22Rv1 (cell line): Measurements from ENCODE around the gene LRRC25.
A peak's percentile ranks its signal among the peaks of the same experiment; 100 is the strongest.

ENCODE experiments used
- H3K27ac ChIP-seq: fragments of 450-650 bp; 2 replicates; pipeline ENCODE4 v1.5.1; 2017
- ZFX ChIP-seq: fragments of 450-650 bp; IDR thresholded peaks from 2 replicates; pipeline ENCODE4 v1.6.1; 2017; ENCODE audit warnings: antibody characterized with exemption, borderline replicate concordance
- TF ChIP-seq, protein P1 (sequence below): fragments of 450-650 bp; IDR thresholded peaks from 2 replicates; pipeline ENCODE4 v1.5.1; 2017; ENCODE audit warnings: mild to moderate bottlenecking

The LRRC25 gene

DNA sequence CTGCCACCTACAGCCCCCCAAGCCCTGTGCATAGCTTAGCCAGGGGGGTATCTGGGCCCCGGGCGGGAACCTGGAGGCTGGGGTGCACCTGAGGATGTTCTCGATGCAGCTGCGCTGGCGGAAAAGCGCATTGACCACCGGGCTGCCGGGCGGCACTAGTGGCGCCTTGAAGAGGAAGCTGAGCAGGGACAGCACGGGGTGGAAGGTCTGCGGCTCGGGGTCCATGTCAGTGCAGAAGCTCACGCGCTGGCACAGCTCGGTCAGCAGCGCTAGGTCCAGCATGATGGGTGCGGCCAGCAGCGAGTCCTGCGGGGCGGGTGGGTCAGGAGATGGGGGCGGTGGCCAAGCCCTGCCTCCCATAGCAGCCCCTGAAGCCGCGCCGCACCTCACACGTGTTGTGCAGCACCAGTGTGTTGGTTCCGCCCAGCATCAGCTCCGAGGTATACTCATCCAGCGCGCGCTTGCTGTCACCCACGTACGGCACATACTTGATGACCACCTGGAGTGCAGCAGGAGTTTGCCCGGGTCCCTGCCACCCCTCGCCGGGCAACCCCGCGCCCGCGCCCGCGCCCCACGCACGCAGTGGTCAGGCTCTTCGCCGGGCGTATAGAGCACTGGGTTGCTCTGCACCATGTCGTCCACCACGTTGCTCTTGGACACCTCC, 37.9 kb upstream of the LRRC25 start:
- peak overlapping the region; percentile 93 for H3K27ac ChIP-seq
- TF ChIP-seq ZFX: no peak
- TF ChIP-seq, protein P1, sequence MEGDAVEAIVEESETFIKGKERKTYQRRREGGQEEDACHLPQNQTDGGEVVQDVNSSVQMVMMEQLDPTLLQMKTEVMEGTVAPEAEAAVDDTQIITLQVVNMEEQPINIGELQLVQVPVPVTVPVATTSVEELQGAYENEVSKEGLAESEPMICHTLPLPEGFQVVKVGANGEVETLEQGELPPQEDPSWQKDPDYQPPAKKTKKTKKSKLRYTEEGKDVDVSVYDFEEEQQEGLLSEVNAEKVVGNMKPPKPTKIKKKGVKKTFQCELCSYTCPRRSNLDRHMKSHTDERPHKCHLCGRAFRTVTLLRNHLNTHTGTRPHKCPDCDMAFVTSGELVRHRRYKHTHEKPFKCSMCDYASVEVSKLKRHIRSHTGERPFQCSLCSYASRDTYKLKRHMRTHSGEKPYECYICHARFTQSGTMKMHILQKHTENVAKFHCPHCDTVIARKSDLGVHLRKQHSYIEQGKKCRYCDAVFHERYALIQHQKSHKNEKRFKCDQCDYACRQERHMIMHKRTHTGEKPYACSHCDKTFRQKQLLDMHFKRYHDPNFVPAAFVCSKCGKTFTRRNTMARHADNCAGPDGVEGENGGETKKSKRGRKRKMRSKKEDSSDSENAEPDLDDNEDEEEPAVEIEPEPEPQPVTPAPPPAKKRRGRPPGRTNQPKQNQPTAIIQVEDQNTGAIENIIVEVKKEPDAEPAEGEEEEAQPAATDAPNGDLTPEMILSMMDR: no peak

DNA sequence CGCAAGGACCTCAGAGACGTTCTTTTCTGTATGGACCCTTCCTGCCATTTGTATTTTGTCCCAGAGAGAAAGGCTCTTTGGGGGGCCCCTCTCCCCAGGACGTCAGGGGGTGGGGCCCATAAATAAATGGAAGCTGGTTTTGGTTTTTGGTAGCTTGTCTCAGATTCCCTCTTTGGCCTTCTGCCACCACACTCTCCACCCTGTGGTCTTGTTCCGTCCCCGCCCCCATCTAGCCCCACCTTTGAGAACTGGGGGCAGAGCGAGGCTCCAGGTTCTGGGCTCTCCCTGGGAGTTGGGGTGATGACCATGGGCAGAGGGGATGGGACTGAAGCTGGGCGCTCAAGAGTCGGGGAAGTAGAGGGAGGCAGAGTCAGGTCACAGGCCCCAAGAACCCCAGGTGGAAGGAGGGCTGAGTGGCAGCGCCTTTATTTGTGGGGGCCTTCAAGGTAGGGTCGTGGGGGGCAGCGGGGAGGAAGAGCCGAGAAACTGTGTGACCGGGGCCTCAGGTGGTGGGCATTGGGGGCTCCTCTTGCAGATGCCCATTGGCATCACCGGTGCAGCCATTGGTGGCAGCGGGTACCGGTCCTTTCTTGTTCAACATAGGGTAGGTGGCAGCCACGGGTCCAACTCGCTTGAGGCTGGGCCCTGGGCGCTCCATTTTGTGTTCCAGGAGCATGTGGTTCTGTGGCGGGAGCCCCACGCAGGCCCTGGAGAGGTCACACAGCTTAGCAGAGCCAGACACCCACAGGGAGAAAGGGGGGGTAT, 37.2 kb upstream of the LRRC25 start:
- peak overlapping the region; percentile 93 for H3K27ac ChIP-seq
- TF ChIP-seq, protein P1: no peak
- no peak for TF ChIP-seq ZFX

DNA sequence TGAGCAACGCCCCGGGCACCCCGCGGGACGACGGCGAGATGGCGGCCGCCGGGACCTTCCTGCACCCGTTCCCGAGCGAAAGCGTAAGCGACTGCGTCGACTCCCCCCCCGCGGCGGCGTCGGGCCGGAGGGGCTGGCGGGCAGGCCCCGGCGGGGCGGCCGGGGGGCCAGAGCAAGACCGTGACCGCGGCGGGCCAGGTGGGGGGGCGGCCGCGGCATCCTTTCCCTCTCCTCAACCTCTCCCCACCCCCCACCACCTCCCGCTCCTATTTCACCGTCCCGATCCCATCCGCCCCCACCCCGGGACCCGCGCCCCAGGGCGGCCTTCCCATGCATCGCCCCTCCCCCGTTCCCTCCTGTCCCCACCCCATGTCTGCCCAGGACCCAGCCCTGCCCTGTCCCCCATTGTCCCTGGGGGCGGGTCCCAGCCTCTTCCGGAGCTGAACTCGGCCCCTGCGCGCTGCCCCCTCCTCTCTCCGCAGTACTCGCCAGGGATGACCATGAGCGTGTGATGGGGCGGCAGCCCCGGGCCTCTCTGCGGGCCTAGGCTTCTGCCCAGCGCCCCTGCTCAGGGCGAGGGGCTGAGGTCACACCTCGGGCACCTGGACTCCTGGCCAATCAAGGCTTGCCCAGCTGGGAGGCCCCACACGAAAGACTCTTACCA, 36.4 kb upstream of the LRRC25 start:
- TF ChIP-seq, protein P1: no peak
- TF ChIP-seq ZFX: no peak
- H3K27ac ChIP-seq: peak overlapping the region; percentile 93

DNA sequence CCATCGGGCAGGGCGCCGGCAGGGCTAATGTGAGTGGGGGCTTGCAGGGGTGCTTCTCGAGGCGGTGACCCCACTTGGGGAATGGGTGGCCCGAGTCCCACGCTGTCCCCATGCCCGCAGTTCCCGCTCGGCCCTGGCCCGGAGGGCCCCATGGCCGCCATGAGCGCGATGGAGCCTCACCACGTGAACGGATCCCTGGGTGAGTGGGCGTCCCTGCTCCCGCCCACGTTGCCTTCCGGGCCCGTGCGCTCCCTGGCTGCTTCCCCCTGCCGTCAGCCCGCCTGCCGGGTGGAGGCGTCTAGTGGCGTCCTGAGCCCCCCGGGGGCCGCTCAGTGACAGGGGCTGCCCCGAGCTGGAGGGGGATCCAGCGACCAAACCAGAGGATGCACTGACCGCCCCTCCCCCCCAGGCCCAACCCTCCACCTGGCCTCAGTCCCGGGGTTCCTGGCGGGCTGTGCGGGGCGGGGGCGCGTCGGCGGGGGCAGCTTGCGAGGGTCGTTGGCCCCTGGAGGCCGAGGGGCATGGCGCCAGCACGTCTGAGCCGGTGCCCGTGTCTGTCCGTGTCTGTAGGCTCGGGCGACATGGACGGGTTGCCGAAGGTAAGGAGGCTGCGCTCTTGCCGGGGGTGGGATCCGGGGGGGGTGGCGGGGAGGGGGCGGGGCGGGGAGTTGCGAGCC, 35.7 kb upstream of the LRRC25 start:
- peak overlapping the region; percentile 93 for H3K27ac ChIP-seq
- TF ChIP-seq ZFX: no peak
- TF ChIP-seq, protein P1: no peak

DNA sequence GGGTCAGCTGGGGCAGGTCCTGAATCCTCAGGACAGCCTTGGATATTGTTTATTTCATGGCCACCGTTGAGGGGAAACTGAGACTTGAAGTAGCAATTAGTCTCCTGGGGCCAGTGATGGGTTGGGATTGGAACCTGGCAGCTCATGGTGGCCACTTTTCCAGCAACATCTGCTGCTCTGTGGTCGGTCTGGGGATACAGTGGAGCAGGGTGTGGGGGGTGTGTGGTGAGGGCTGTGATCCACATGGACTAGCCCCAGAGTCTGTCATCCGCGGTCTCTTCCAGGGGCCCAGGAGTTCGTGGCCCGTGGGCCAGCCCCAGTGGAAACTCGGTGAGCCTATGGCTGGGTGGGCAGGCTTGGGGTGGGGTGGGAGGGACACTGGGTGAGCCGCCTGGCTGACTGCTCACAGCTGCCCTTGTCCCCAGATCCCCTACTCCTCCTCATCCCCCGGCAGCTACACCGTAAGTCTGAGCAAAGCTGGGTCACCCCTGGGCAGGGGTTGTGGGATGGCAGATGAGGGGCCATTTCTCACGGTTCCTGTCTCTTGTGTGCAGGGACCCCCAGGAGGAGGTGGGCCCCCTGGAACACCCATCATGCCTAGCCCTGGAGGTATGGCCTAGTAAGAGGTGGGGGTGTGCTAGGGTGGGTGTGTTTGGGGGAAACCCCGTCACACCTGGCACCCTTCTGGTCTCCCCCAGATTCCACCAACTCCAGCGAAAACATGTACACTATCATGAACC, 35.0 kb upstream of the LRRC25 start:
- H3K27ac ChIP-seq: peak overlapping the region; percentile 93
- TF ChIP-seq, protein P1: no peak
- no peak for TF ChIP-seq ZFX

DNA sequence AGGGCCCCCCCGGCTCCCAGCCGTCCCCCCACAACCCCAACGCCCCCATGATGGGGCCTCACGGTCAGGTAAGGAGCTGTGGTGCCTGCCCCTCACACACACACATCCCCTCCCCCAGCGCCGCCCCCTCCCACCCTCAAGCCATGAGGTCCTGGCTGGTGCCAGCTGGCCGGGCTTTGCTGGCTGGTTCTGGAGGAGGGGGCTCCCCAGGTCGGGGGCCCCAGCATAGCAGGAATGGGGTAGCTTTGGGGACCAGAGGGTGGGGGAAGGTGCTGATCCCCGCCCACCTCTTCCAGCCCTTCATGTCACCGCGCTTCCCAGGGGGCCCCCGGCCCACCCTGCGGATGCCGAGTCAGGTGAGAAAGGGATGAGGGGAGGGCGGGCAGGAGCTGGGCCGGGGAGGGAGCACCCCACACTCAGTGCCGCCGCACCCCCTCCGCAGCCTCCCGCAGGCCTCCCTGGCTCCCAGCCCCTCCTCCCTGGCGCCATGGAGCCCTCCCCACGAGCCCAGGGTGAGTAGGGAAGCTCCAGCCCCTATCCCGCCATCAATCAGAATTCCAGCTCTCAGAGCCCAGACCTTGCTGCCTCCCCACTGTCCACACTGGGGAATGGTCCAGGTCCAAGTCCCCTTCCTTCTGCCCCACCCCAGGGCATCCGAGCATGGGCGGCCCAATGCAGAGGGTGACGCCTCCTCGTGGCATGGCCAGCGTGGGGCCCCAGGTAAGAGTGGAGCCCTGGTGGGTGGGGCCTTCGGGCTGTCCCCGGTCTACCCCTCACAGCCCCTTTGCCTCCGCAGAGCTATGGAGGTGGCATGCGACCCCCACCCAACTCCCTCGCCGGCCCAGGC, 34.2 kb upstream of the LRRC25 start:
- TF ChIP-seq, protein P1: no peak
- TF ChIP-seq ZFX: no peak
- H3K27ac ChIP-seq: peak overlapping the region; percentile 93; the same call in 1 of the 2 replicates
